T-cell (primary cell): ENCODE data around the gene PPP1R9B. TPM values are rescaled to one million over a fixed set of nuclear protein-coding genes. Genes with fewer than 3 reads are reported as not detected.

Source experiments
- ATAC-seq, 4 experiments: fragments of 200-7000 bp in 3 of 4; fragments of 150-1000 bp in 1 of 4; cut with Tn5 transposase; replicated peaks in 1 of 4; 1 replicate in 3 of 4; 2 replicates in 1 of 4; pipeline ENCODE4 v1.10.0; 2021; ENCODE audit warnings: moderate library complexity in 3 of 4, mild to moderate bottlenecking in 2 of 4, moderate number of reproducible peaks in 1 of 4
- CTCF ChIA-PET, 2 donors: fragments of 300-600 bp; sonication (Branson Sonifier 250); formaldehyde crosslinking; loops; one replicate each; lab custom pipeline; 2022; ENCODE audit warnings: antibody characterized with exemption in 2 of 2; lab: Charles Lee
- POLR2A ChIA-PET, 2 donors: fragments of 300-600 bp; sonication (Branson Sonifier 250); formaldehyde crosslinking; loops; one replicate each; lab custom pipeline; 2022; ENCODE audit warnings: antibody characterized with exemption in 2 of 2; lab: Charles Lee
- DNase-seq, 35 experiments: peaks; one replicate each; pipeline versions ENCODE4 v3.0.0 to v3.0.0-alpha.2; 2013 to 2023
- H3K27ac ChIP-seq: one replicate; pipeline ENCODE4 v1.5.1; 2013; ENCODE audit warnings: low read length
- H3K27me3 ChIP-seq, 2 experiments: replicated peaks in 1 of 2; 1 replicate in 1 of 2; 2 replicates in 1 of 2; pipeline versions ENCODE4 v1.6.1 to v1.7.0; 2013; ENCODE audit warnings: low read length in 1 of 2, mixed read lengths in 1 of 2; ENCODE audit not compliant: control insufficient read depth in 2 of 2, insufficient read depth in 2 of 2; ENCODE audit errors: extremely low read depth in 1 of 2
- H3K36me3 ChIP-seq, 2 donors: 1 replicate in 1 of 2; 2 replicates in 1 of 2; pipeline versions ENCODE4 v1.6.1 to v1.7.0; 2013; ENCODE audit warnings: low read length in 1 of 2; ENCODE audit not compliant: control insufficient read depth in 2 of 2, insufficient read depth in 1 of 2; ENCODE audit errors: extremely low read depth in 1 of 2
- H3K4me1 ChIP-seq, 2 experiments: 1 replicate in 1 of 2; 2 replicates in 1 of 2; pipeline versions ENCODE4 v1.6.1 to v1.7.0; 2013; ENCODE audit warnings: low read length in 2 of 2, mixed read lengths in 1 of 2; ENCODE audit not compliant: insufficient read depth in 2 of 2, control insufficient read depth in 1 of 2; ENCODE audit errors: extremely low read depth in 1 of 2
- H3K4me3 ChIP-seq, 2 donors: 1 replicate in 1 of 2; 2 replicates in 1 of 2; pipeline versions ENCODE4 v1.5.1 to v1.7.0; 2013; ENCODE audit warnings: mild to moderate bottlenecking in 2 of 2, low read length in 1 of 2, moderate library complexity in 1 of 2; ENCODE audit not compliant: control insufficient read depth in 1 of 2; ENCODE audit errors: extremely low read depth in 1 of 2
- H3K9me3 ChIP-seq: 2 replicates; pipeline ENCODE4 v1.7.0; 2013
- H3K27ac Mint-ChIP-seq, 2 donors: one replicate each; pipeline ENCODE4 v1.8.0; 2020 to 2021; ENCODE audit warnings: mild to moderate bottlenecking in 2 of 2, mixed read lengths in 2 of 2
- H3K27me3 Mint-ChIP-seq, 2 donors: one replicate each; pipeline ENCODE4 v1.8.0; 2021 to 2022; ENCODE audit warnings: mixed read lengths in 2 of 2
- H3K36me3 Mint-ChIP-seq: one replicate; pipeline ENCODE4 v1.8.0; 2021; ENCODE audit warnings: mixed read lengths
- H3K4me1 Mint-ChIP-seq, 3 donors: one replicate each; pipeline ENCODE4 v1.8.0; 2020 to 2022; ENCODE audit warnings: mixed read lengths in 3 of 3, mild to moderate bottlenecking in 1 of 3
- H3K4me3 Mint-ChIP-seq, 3 donors: one replicate each; pipeline ENCODE4 v1.8.0; 2020 to 2022; ENCODE audit warnings: mild to moderate bottlenecking in 3 of 3, mixed read lengths in 3 of 3, moderate library complexity in 3 of 3
- H3K9me3 Mint-ChIP-seq, 3 donors: one replicate each; pipeline ENCODE4 v1.8.0; 2020 to 2022; ENCODE audit warnings: mixed read lengths in 3 of 3
- WGBS: methylation state at CpG from one replicate; pipeline ENCODE4 v1.1.5; 2013; ENCODE audit warnings: missing lambda C conversion rate; ENCODE audit not compliant: insufficient coverage; 5-methylcytosine and 5-hydroxymethylcytosine counted together
- total RNA-seq, 35 experiments: library from RNA in 6 of 35; stranded (reverse) in 6 of 35; fragments of 120-200 nt in 1 of 35; gene quantifications; one replicate each; pipeline versions ENCODE4 v1.2.1 to v1.2.4 and lab custom pipeline; 2013 to 2026

The PPP1R9B gene
- total RNA-seq, 5 donors from 2014 or later (not counting 1 experiment from before 2014, with no cell fraction given): 69.5 to 95.9 (median 91.3) TPM

DNA sequence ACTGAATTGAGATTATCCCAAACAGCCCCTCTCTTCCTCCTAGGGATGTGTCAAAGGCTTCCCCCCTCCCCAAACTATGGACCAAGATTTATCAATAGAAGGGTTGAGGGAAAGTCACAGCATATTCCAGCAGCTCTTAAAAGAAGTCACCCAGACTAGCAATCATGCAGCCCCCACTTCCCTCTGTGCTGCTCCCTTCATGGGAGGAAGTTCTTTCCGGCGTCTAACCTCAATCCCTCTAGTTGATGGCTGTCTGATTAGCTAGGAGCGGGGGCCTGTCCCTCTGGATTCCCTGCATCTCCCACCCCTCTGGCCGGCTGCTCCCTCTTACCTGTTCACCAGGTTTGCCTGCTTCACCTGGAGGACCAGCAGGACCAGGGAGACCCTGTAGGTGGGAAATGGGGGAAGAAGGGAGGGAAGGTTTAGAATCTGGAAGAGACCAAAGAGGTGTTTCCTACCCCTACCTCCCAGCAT, 41.7 kb upstream of the PPP1R9B start:
- no peak for ATAC-seq
- H3K36me3 Mint-ChIP-seq: no peaks in the 10 kb centered on the region
- H3K9me3 Mint-ChIP-seq: no peaks in the 10 kb centered on the region
- Histone ChIP-seq H3K36me3 (no peaks in the 10 kb centered on the region), H3K4me3 (no peak overlapping the region), H3K9me3 (no peaks in the 10 kb centered on the region), H3K27me3 (peaks cover 0 to 49% of the 10 kb centered on the region in 2 experiments), H3K4me1 (no peaks in the 10 kb centered on the region), H3K27ac (no peak overlapping the region)
- no CpG with 5 or more reads among the region's 4 CpGs for WGBS
- no peak overlapping the region for H3K4me3 Mint-ChIP-seq
- ChIA-PET CTCF (no interaction called here), POLR2A (no interaction called here)
- peaks cover 0 to 3% of the 10 kb centered on the region in 2 donors for H3K27me3 Mint-ChIP-seq
- no peaks in the 10 kb centered on the region for H3K4me1 Mint-ChIP-seq
- H3K27ac Mint-ChIP-seq: no peak overlapping the region
- no peak for DNase-seq

DNA sequence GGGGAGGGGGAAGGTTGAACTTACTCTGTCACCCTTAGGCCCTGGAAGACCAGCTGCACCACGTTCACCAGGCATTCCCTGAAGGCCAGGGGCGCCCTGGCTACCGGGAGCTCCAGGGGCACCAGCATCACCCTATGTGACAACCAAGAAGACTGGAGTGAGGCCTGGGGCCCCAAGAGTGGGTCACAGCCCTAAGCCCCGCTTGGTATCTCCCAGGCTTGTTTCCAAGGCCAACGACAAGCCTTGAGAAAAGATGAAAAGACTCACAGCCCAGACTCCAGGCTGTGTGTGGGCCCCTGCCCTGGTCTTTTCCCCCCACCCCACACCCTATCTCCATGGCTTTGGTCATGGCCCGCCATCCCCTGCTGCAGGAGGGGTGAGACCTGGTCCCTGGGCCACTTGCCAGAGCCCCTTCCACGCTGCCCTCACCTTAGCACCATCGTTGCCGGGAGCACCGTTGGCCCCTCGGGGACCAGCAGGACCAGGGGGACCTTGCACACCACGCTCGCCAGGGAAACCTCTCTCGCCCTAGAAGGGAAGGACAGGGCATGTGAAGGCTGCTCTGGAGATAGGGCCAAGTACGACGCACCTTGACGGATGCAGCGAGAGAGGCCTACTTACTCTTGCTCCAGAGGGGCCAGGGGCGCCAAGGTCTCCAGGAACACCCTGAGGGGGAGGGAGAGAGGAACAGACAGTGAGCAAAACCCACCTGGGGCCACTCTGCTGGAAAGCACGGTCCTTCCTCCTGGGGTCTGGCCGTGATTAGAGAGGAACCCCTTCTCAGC, 41.1 kb upstream of the PPP1R9B start:
- ChIA-PET CTCF (interaction anchor here in 1 of 2 donors (0.6 kb wide), 1 partner anchor 239 kb away, joined by 3 read pairs; no protein-coding TSS in a partner anchor), POLR2A (no interaction called here)
- Mint-ChIP-seq H3K9me3 (no peaks in the 10 kb centered on the region), H3K27ac (no peak overlapping the region), H3K4me3 (no peak overlapping the region), H3K27me3 (peaks cover 0 to 3% of the 10 kb centered on the region in 2 donors), H3K4me1 (no peaks in the 10 kb centered on the region), H3K36me3 (no peaks in the 10 kb centered on the region)
- DNase-seq (no peak), ATAC-seq (no peak)
- no peaks in the 10 kb centered on the region for H3K36me3 ChIP-seq
- H3K27me3 ChIP-seq: peaks cover 0 to 56% of the 10 kb centered on the region in 2 experiments
- H3K4me1 ChIP-seq: no peaks in the 10 kb centered on the region
- H3K27ac ChIP-seq: no peak overlapping the region
- no peak overlapping the region for H3K4me3 ChIP-seq
- 81% methylated on average over 15 of the region's 21 CpGs for WGBS
- H3K9me3 ChIP-seq: no peaks in the 10 kb centered on the region

DNA sequence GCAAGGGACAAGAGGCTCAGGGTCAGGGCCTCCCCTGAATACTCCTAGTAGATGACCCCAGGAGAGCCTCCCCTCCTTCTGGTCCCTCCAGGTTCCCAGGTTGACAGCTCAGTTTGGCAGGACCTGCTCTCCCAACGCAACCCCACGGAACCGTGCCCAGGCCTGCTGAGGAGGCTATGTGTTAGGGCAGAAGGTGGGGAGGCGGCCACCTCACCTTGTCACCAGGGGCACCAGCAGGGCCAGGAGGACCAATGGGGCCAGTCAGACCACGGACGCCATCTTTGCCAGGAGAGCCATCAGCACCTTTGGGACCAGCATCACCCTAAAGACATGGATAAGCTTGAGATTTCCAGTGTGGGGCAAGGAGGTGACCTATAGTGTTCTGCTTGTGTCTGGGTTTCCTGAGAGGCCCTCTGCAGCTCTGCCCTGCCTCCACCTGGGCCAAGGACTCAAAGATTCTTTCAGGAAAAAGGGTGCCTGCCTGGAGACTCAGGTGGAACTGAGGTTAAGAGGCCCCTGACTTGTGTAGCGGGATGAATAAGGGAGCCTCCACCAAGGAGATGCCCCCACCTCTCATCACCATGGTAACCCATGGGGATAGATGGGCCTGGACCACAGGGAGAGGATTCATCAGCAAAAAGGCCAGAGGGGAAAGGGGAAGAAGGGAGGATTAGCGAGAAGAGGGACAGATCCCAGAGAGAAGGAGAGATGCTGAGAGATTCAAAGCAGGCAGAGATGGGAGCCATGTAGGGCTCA, 40.3 kb upstream of the PPP1R9B start:
- H3K9me3 Mint-ChIP-seq: no peaks in the 10 kb centered on the region
- no peaks in the 10 kb centered on the region for H3K4me1 Mint-ChIP-seq
- H3K27ac Mint-ChIP-seq: no peak overlapping the region
- no peaks in the 10 kb centered on the region for H3K36me3 ChIP-seq
- no peak for ATAC-seq
- no peak overlapping the region for H3K4me3 Mint-ChIP-seq
- H3K4me1 ChIP-seq: peaks cover 0 to 2% of the 10 kb centered on the region in 2 experiments
- 90% methylated on average over 6 of the region's 8 CpGs for WGBS
- no peaks in the 10 kb centered on the region for H3K36me3 Mint-ChIP-seq
- peaks cover 0 to 3% of the 10 kb centered on the region in 2 donors for H3K27me3 Mint-ChIP-seq
- peaks cover 0 to 61% of the 10 kb centered on the region in 2 experiments for H3K27me3 ChIP-seq
- no peak overlapping the region for H3K27ac ChIP-seq
- ChIA-PET POLR2A (no interaction called here), CTCF (interaction anchor here in 1 of 2 donors (0.6 kb wide), 1 partner anchor 239 kb away, joined by 3 read pairs; no protein-coding TSS in a partner anchor)
- no peak for DNase-seq
- H3K9me3 ChIP-seq: no peaks in the 10 kb centered on the region
- no peak overlapping the region for H3K4me3 ChIP-seq

DNA sequence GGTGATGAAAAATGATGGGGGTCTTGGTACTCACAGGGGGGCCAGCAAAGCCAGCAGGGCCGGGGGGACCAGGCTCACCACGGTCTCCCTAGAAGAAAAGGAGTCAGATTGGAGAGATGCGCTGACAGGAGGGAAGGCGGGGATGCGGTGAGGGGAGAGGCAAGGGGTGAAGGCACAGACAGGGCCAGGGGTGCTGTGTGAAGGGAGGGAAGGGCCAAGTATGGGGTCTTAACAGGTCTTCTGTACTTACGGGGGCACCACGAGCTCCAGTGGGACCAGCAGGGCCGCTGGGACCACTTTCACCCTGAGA, 39.8 kb upstream of the PPP1R9B start:
- no peak for DNase-seq
- ATAC-seq: no peak
- H3K27me3 ChIP-seq: peaks cover 0 to 61% of the 10 kb centered on the region in 2 experiments
- CTCF ChIA-PET: no interaction called here
- 90% methylated on average over 7 of the region's 8 CpGs for WGBS
- H3K36me3 ChIP-seq: no peaks in the 10 kb centered on the region
- Mint-ChIP-seq H3K9me3 (no peaks in the 10 kb centered on the region), H3K36me3 (no peaks in the 10 kb centered on the region), H3K27ac (no peak overlapping the region), H3K4me3 (no peak overlapping the region), H3K27me3 (peaks cover 0 to 3% of the 10 kb centered on the region in 2 donors), H3K4me1 (peaks cover 0 to 2% (median 0%) of the 10 kb centered on the region in 3 donors)
- no peaks in the 10 kb centered on the region for H3K9me3 ChIP-seq
- POLR2A ChIA-PET: no interaction called here
- H3K4me1 ChIP-seq: peaks cover 0 to 2% of the 10 kb centered on the region in 2 experiments
- no peak overlapping the region for H3K4me3 ChIP-seq
- H3K27ac ChIP-seq: no peak overlapping the region

DNA sequence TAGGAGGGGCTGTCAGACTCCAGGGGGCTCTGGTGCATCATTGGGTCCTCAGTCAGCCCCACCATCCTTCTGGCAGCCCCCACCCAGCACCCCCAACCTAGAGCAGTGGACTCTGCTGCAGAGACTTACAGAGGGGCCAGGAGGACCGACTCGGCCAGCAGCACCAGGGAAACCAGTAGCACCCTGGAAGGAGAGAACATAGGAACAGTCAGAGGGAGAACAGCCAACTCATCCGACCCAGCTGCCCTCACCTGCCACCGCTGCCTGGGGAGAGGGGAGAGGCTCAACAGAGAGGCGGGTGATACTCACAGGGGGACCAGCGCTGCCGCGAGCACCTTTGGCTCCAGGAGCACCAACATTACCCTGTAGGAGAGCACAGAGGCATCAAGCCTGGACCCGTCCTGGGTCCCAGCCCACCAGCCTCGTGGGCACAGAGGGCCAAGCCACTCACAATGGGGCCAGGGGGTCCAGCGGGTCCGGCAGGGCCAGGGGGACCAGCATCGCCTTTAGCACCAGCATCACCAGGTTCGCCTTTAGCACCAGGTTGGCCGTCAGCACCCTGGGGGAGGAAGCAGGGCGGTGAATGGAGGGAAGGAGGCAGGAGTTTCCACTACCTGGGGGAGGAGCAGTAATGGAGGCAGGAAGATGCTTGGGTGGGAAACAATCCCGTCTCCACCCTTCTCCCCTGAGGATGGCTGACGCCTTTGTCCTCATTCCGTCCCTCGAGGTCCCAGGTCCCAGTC, 39.2 kb upstream of the PPP1R9B start:
- H3K9me3 ChIP-seq: no peaks in the 10 kb centered on the region
- H3K36me3 ChIP-seq: no peaks in the 10 kb centered on the region
- ChIA-PET CTCF (no interaction called here), POLR2A (no interaction called here)
- peaks cover 0 to 3% of the 10 kb centered on the region in 2 donors for H3K27me3 Mint-ChIP-seq
- H3K9me3 Mint-ChIP-seq: no peaks in the 10 kb centered on the region
- peaks cover 0 to 6% (median 0%) of the 10 kb centered on the region in 3 donors for H3K4me1 Mint-ChIP-seq
- DNase-seq (no peak), ATAC-seq (no peak)
- H3K36me3 Mint-ChIP-seq: no peaks in the 10 kb centered on the region
- H3K4me3 ChIP-seq: no peak overlapping the region
- no peak overlapping the region for H3K27ac Mint-ChIP-seq
- WGBS: 80% methylated on average over 15 of the region's 20 CpGs
- peaks cover 0 to 55% of the 10 kb centered on the region in 2 experiments for H3K27me3 ChIP-seq
- peaks cover 0 to 2% of the 10 kb centered on the region in 2 experiments for H3K4me1 ChIP-seq
- H3K27ac ChIP-seq: no peak overlapping the region
- no peak overlapping the region for H3K4me3 Mint-ChIP-seq

DNA sequence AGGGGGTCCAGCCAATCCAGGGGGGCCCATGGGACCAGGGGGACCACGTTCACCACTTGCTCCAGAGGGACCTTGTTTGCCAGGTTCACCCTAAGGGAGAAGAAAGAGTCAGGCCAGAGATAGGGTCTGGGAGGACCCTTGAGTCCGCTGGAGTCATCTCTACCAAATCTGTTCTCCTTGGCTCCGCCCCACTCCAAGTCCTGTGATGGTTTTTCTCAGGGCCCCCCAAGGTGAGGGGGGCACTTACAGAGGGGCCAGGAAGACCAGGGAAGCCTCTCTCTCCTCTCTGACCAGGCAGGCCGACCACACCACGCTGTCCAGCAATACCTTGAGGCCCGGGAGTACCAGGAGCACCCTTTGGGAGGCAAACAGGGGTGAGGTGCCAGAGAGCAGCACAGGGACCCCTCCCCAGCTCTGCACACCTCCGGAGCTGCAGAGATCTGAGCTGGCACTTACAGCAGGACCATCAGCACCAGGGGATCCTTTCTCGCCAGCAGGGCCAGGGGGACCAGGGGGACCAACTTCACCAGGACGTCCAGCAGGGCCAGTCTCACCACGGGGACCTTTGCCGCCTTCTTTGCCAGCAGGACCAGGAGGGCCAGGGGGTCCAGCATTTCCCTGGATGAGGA, 38.6 kb upstream of the PPP1R9B start:
- no peak for DNase-seq
- Histone ChIP-seq H3K4me1 (peaks cover 2 to 6% of the 10 kb centered on the region in 2 experiments), H3K27me3 (peaks cover 0 to 48% of the 10 kb centered on the region in 2 experiments), H3K4me3 (no peak overlapping the region), H3K36me3 (no peaks in the 10 kb centered on the region), H3K9me3 (no peaks in the 10 kb centered on the region), H3K27ac (no peak overlapping the region)
- Mint-ChIP-seq H3K4me3 (no peak overlapping the region), H3K27me3 (peaks cover 0 to 3% of the 10 kb centered on the region in 2 donors), H3K27ac (no peak overlapping the region), H3K36me3 (no peaks in the 10 kb centered on the region), H3K9me3 (no peaks in the 10 kb centered on the region), H3K4me1 (peaks cover 2 to 11% (median 3%) of the 10 kb centered on the region in 3 donors)
- ChIA-PET POLR2A (no interaction called here), CTCF (no interaction called here)
- 70% methylated on average over 7 of the region's 11 CpGs for WGBS
- no peak for ATAC-seq
